Stimulated activated CD8-positive, alpha-beta memory T cell treated with anti-CD3 and anti-CD28 coated beads, Interleukin-4, amount 100 ng/mL, for 4 hours (primary cell): ENCODE data around the gene JCAD.

Experiments
- DNase-seq, 2 donors: peaks; one replicate each; pipeline ENCODE4 v3.0.0-alpha.2; 2020; ENCODE audit warnings: low read depth in 2 of 2, low spot score in 1 of 2

The JCAD gene

GRCh38 chr10:30047924-30048531, 11.4 kb downstream of the JCAD start:
- DNase-seq, result no peak

- no peak for DNase-seq
Measured at GRCh38 chr10:30047430-30047829, 12.0 kb downstream of the JCAD start.

GRCh38 chr10:30046476-30046875, 12.9 kb downstream of the JCAD start:
- no peak for DNase-seq

- no peak for DNase-seq
Measured at GRCh38 chr10:30045961-30046360, 13.4 kb downstream of the JCAD start.

- DNase-seq, result no peak
Measured at GRCh38 chr10:30043476-30044270, 15.7 kb downstream of the JCAD start.

- no peak for DNase-seq
Measured at GRCh38 chr10:30042820-30043219, 16.6 kb downstream of the JCAD start.

- DNase-seq, result no peak
Measured at GRCh38 chr10:30041196-30042105, 17.9 kb downstream of the JCAD start.

- no peak for DNase-seq
Measured at GRCh38 chr10:30040597-30040996, 18.8 kb downstream of the JCAD start.

- DNase-seq, result no peak
Measured at GRCh38 chr10:30039988-30040387, 19.4 kb downstream of the JCAD start.

GRCh38 chr10:30039567-30039966, 19.8 kb downstream of the JCAD start:
- DNase-seq, result no peak

GRCh38 chr10:30038781-30039536, 20.4 kb downstream of the JCAD start:
- DNase-seq, result no peak

GRCh38 chr10:30037620-30038336, 21.6 kb downstream of the JCAD start:
- no peak for DNase-seq

GRCh38 chr10:30036811-30037210, 22.6 kb downstream of the JCAD start:
- no peak for DNase-seq

GRCh38 chr10:30036341-30036740, 23.0 kb downstream of the JCAD start:
- DNase-seq, result no peak

- no peak for DNase-seq
Measured at GRCh38 chr10:30034433-30035137, 24.8 kb downstream of the JCAD start.

GRCh38 chr10:30032125-30032524, 27.3 kb downstream of the JCAD start:
- no peak for DNase-seq

- DNase-seq, result no peak
Measured at GRCh38 chr10:30029872-30030256, 29.5 kb downstream of the JCAD start.

GRCh38 chr10:30029164-30029871, 30.1 kb downstream of the JCAD start:
- no peak for DNase-seq

GRCh38 chr10:30028738-30029030, 30.7 kb downstream of the JCAD start:
- DNase-seq, result no peak
